HEK293 (cell line): ENCODE data around the gene TSPYL2.
A peak's percentile ranks its signal among the peaks of the same experiment; 100 is the strongest.

Experiments
- CTCF ChIA-PET: fragments of 350-600 bp; formaldehyde crosslinking; extraction: SDS; loops from one replicate; lab custom pipeline; 2021; ENCODE audit warnings: antibody characterized with exemption; lab: Yijun Ruan, JAX
- POLR2A ChIA-PET: fragments of 300-600 bp; formaldehyde crosslinking; extraction: SDS; loops from one replicate; lab custom pipeline; 2020; ENCODE audit warnings: antibody characterized with exemption, inconsistent platforms; lab: Yijun Ruan, JAX
- H3K27ac ChIP-seq: fragments of 200-500 bp; sonication (Bioruptor generic); 2 replicates; pipeline ENCODE4 v1.5.1; 2014; ENCODE audit warnings: low read depth, low read length, control low read depth, inconsistent platforms; ENCODE audit errors: extremely low read depth
- H3K36me3 ChIP-seq, 2 experiments: fragments of 200-500 bp in 1 of 2; sonication (Bioruptor generic) in 1 of 2; 1 replicate in 1 of 2; 2 replicates in 1 of 2; pipeline ENCODE4 v1.5.1; 2014 to 2017; ENCODE audit warnings: inconsistent platforms in 2 of 2, low read length in 2 of 2; ENCODE audit not compliant: control insufficient read depth in 2 of 2, insufficient read depth in 1 of 2
- H3K4me1 ChIP-seq: fragments of 200-500 bp; sonication (Bioruptor generic); 2 replicates; pipeline ENCODE4 v1.5.1; 2014; ENCODE audit warnings: mild to moderate bottlenecking, low read length, inconsistent platforms; ENCODE audit not compliant: control insufficient read depth, insufficient read depth
- H3K4me3 ChIP-seq: 2 replicates; pipeline ENCODE4 v1.5.1; 2011; ENCODE audit warnings: low read depth, mild to moderate bottlenecking, control low read depth, low read length, moderate library complexity
- H3K9me3 ChIP-seq: fragments of 200-500 bp; sonication (Bioruptor generic); 2 replicates; pipeline ENCODE4 v1.5.1; 2014; ENCODE audit warnings: low read depth, low read length, inconsistent platforms; ENCODE audit not compliant: control insufficient read depth, insufficient read depth
- KLF8 ChIP-seq: fragments of 450-650 bp; formaldehyde crosslinking; IDR thresholded peaks from 2 replicates; pipeline ENCODE4 v1.5.1; 2016; ENCODE audit warnings: missing biosample characterization, missing genetic modification characterization
- PRDM1 ChIP-seq: fragments of 450-650 bp; formaldehyde crosslinking; IDR thresholded peaks from 2 replicates; pipeline ENCODE4; 2016; ENCODE audit warnings: missing biosample characterization, missing genetic modification characterization
- TCF7L2 ChIP-seq: IDR thresholded peaks from 2 replicates; pipeline ENCODE4 v1.6.1; 2011; ENCODE audit warnings: low read depth, mild to moderate bottlenecking, inconsistent platforms, low read length, moderate library complexity, borderline replicate concordance
- TSHZ1 ChIP-seq: fragments of 450-650 bp; formaldehyde crosslinking; IDR thresholded peaks from 2 replicates; pipeline ENCODE4 v1.5.1; 2016; ENCODE audit warnings: missing biosample characterization, missing genetic modification characterization, borderline replicate concordance
- ZBTB17 ChIP-seq: fragments of 450-650 bp; formaldehyde crosslinking; IDR thresholded peaks from 2 replicates; pipeline ENCODE4 v1.5.1; 2016; ENCODE audit warnings: missing biosample characterization, missing genetic modification characterization
- ZBTB21 ChIP-seq: fragments of 450-650 bp; formaldehyde crosslinking; IDR thresholded peaks from 2 replicates; pipeline ENCODE4 v1.5.1; 2017; ENCODE audit warnings: missing biosample characterization, missing genetic modification characterization
- ZNF132 ChIP-seq: fragments of 450-650 bp; formaldehyde crosslinking; IDR thresholded peaks from 2 replicates; pipeline ENCODE4 v1.5.1; 2017; ENCODE audit warnings: missing biosample characterization, missing genetic modification characterization, borderline replicate concordance
- ZNF155 ChIP-seq: fragments of 450-650 bp; formaldehyde crosslinking; IDR thresholded peaks from 2 replicates; pipeline ENCODE4 v1.5.1; 2016; ENCODE audit warnings: missing biosample characterization, missing genetic modification characterization
- ZNF169 ChIP-seq: fragments of 450-650 bp; formaldehyde crosslinking; IDR thresholded peaks from 2 replicates; pipeline ENCODE4 v1.5.1; 2016; ENCODE audit warnings: missing biosample characterization, missing genetic modification characterization
- ZNF202 ChIP-seq: fragments of 450-650 bp; formaldehyde crosslinking; IDR thresholded peaks from 2 replicates; pipeline ENCODE4 v1.5.1; 2016; ENCODE audit warnings: missing biosample characterization, missing genetic modification characterization, borderline replicate concordance
- ZNF302 ChIP-seq: fragments of 450-650 bp; formaldehyde crosslinking; IDR thresholded peaks from 2 replicates; pipeline ENCODE4 v1.5.1; 2016; ENCODE audit warnings: missing biosample characterization, missing genetic modification characterization, low read depth
- ZNF335 ChIP-seq: fragments of 450-650 bp; formaldehyde crosslinking; conservative IDR thresholded peaks from 2 replicates; pipeline ENCODE4 v1.5.1; 2016; ENCODE audit warnings: missing biosample characterization, missing genetic modification characterization
- ZNF366 ChIP-seq: fragments of 450-650 bp; formaldehyde crosslinking; conservative IDR thresholded peaks from 2 replicates; pipeline ENCODE4 v1.5.1; 2016; ENCODE audit warnings: missing biosample characterization, missing genetic modification characterization
- ZNF48 ChIP-seq: fragments of 450-650 bp; formaldehyde crosslinking; IDR thresholded peaks from 2 replicates; pipeline ENCODE4 v1.5.1; 2016; ENCODE audit warnings: missing biosample characterization, missing genetic modification characterization
- ZNF510 ChIP-seq: fragments of 450-650 bp; formaldehyde crosslinking; IDR thresholded peaks from 2 replicates; pipeline ENCODE4 v1.5.1; 2018; ENCODE audit warnings: mild to moderate bottlenecking, missing genetic modification characterization, missing biosample characterization; ENCODE audit not compliant: insufficient replicate concordance
- ZSCAN4 ChIP-seq: fragments of 450-650 bp; formaldehyde crosslinking; IDR thresholded peaks from 2 replicates; pipeline ENCODE4 v1.5.1; 2017; ENCODE audit warnings: missing biosample characterization, missing genetic modification characterization
- TF ChIP-seq, protein P1 (sequence below): fragments of 450-650 bp; formaldehyde crosslinking; conservative IDR thresholded peaks from 2 replicates; pipeline ENCODE4 v1.5.1; 2016; ENCODE audit warnings: low read depth, missing biosample characterization, missing genetic modification characterization
- TF ChIP-seq, protein P2 (sequence below): fragments of 450-650 bp; formaldehyde crosslinking; IDR thresholded peaks from 2 replicates; pipeline ENCODE4 v1.5.1; 2016; ENCODE audit warnings: missing biosample characterization, missing genetic modification characterization
- TF ChIP-seq, protein P3 (sequence below): fragments of 450-650 bp; formaldehyde crosslinking; IDR thresholded peaks from 2 replicates; pipeline ENCODE4 v1.5.1; 2016; ENCODE audit warnings: missing biosample characterization, missing genetic modification characterization
- TF ChIP-seq, protein P4 (sequence below): sonication (generic); formaldehyde crosslinking; IDR thresholded peaks from 2 replicates; pipeline ENCODE4 v1.8.1; 2022; ENCODE audit warnings: mild to moderate bottlenecking, moderate library complexity, missing genetic modification reagents
- TF ChIP-seq, protein P5 (sequence below): fragments of 450-650 bp; formaldehyde crosslinking; IDR thresholded peaks from 2 replicates; pipeline ENCODE4 v1.5.1; 2016; ENCODE audit warnings: missing biosample characterization, missing genetic modification characterization

TSPYL2 gene

GRCh38 chrX:53072418-53073114 lies 9.6 kb upstream of the TSPYL2 start:
- CTCF ChIA-PET, result interaction anchor here (0.6 to 1.9 kb wide), 22 partner anchors 8 to 1602 kb away, joined by 3 to 18 read pairs (median 4); partner anchors contain the start of gene TSPYL2
- TF ChIP-seq ZNF169 (no peak), ZNF202 (tag by site-specific recombination) (0 out of 2 replicates have a peak, but pooled peaks have one; percentile 57), ZNF155 (tag by site-specific recombination) (no peak), TSHZ1 (tag by site-specific recombination) (no peak), ZBTB21 (tag by site-specific recombination) (no peak), ZSCAN4 (peak; percentile 18; the same call in 1 of the 2 replicates), ZNF302 (no peak), ZBTB17 (tag by site-specific recombination) (peak; percentile 70), ZNF48 (no peak), ZNF132 (no peak), KLF8 (tag by site-specific recombination) (0 out of 2 replicates have a peak, but pooled peaks have one; percentile 30), TCF7L2 (no peak), PRDM1 (tag by site-specific recombination) (peak; percentile 99), ZNF366 (tag by site-specific recombination) (peak; percentile 94), ZNF510 (no peak), ZNF335 (tag by site-specific recombination) (no peak)
- TF ChIP-seq, protein P1, sequence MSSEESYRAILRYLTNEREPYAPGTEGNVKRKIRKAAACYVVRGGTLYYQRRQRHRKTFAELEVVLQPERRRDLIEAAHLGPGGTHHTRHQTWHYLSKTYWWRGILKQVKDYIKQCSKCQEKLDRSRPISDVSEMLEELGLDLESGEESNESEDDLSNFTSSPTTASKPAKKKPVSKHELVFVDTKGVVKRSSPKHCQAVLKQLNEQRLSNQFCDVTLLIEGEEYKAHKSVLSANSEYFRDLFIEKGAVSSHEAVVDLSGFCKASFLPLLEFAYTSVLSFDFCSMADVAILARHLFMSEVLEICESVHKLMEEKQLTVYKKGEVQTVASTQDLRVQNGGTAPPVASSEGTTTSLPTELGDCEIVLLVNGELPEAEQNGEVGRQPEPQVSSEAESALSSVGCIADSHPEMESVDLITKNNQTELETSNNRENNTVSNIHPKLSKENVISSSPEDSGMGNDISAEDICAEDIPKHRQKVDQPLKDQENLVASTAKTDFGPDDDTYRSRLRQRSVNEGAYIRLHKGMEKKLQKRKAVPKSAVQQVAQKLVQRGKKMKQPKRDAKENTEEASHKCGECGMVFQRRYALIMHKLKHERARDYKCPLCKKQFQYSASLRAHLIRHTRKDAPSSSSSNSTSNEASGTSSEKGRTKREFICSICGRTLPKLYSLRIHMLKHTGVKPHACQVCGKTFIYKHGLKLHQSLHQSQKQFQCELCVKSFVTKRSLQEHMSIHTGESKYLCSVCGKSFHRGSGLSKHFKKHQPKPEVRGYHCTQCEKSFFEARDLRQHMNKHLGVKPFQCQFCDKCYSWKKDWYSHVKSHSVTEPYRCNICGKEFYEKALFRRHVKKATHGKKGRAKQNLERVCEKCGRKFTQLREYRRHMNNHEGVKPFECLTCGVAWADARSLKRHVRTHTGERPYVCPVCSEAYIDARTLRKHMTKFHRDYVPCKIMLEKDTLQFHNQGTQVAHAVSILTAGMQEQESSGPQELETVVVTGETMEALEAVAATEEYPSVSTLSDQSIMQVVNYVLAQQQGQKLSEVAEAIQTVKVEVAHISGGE (tag by site-specific recombination), result no peak
- TF ChIP-seq, protein P2, sequence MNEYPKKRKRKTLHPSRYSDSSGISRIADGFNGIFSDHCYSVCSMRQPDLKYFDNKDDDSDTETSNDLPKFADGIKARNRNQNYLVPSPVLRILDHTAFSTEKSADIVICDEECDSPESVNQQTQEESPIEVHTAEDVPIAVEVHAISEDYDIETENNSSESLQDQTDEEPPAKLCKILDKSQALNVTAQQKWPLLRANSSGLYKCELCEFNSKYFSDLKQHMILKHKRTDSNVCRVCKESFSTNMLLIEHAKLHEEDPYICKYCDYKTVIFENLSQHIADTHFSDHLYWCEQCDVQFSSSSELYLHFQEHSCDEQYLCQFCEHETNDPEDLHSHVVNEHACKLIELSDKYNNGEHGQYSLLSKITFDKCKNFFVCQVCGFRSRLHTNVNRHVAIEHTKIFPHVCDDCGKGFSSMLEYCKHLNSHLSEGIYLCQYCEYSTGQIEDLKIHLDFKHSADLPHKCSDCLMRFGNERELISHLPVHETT (tag by site-specific recombination), result 0 out of 2 replicates have a peak, but pooled peaks have one; percentile 55
- TF ChIP-seq, protein P3, sequence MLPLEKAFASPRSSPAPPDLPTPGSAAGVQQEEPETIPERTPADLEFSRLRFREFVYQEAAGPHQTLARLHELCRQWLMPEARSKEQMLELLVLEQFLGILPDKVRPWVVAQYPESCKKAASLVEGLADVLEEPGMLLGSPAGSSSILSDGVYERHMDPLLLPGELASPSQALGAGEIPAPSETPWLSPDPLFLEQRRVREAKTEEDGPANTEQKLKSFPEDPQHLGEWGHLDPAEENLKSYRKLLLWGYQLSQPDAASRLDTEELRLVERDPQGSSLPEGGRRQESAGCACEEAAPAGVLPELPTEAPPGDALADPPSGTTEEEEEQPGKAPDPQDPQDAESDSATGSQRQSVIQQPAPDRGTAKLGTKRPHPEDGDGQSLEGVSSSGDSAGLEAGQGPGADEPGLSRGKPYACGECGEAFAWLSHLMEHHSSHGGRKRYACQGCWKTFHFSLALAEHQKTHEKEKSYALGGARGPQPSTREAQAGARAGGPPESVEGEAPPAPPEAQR (tag by site-specific recombination), result no peak
- TF ChIP-seq, protein P4, sequence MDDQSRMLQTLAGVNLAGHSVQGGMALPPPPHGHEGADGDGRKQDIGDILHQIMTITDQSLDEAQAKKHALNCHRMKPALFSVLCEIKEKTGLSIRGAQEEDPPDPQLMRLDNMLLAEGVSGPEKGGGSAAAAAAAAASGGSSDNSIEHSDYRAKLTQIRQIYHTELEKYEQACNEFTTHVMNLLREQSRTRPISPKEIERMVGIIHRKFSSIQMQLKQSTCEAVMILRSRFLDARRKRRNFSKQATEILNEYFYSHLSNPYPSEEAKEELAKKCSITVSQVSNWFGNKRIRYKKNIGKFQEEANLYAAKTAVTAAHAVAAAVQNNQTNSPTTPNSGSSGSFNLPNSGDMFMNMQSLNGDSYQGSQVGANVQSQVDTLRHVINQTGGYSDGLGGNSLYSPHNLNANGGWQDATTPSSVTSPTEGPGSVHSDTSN, result no peak
- TF ChIP-seq, protein P5, sequence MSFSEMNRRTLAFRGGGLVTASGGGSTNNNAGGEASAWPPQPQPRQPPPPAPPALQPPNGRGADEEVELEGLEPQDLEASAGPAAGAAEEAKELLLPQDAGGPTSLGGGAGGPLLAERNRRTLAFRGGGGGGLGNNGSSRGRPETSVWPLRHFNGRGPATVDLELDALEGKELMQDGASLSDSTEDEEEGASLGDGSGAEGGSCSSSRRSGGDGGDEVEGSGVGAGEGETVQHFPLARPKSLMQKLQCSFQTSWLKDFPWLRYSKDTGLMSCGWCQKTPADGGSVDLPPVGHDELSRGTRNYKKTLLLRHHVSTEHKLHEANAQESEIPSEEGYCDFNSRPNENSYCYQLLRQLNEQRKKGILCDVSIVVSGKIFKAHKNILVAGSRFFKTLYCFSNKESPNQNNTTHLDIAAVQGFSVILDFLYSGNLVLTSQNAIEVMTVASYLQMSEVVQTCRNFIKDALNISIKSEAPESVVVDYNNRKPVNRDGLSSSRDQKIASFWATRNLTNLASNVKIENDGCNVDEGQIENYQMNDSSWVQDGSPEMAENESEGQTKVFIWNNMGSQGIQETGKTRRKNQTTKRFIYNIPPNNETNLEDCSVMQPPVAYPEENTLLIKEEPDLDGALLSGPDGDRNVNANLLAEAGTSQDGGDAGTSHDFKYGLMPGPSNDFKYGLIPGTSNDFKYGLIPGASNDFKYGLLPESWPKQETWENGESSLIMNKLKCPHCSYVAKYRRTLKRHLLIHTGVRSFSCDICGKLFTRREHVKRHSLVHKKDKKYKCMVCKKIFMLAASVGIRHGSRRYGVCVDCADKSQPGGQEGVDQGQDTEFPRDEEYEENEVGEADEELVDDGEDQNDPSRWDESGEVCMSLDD (tag by site-specific recombination), result no peak

More at GRCh38 chrX:53072418-53073114, 9.6 kb upstream of the TSPYL2 start:
- Histone ChIP-seq H3K36me3 (no peaks in the 10 kb centered on the region), H3K9me3 (no peaks in the 10 kb centered on the region), H3K4me3 (no peak overlapping the region), H3K27ac (peak overlapping the region; percentile 29; the same call in 1 of the 2 replicates), H3K4me1 (no peaks in the 10 kb centered on the region)
- POLR2A ChIA-PET, result interaction anchor here (1.1 to 2.7 kb wide), 4 partner anchors 8 to 77 kb away, joined by 3 to 44 read pairs (median 4); partner anchors contain the start of gene TSPYL2
